Tibial nerve (tissue), 4 donors: ENCODE data around the gene NIT2.
"Not testable (repeated sequence)": the region's sequence is repeated elsewhere in the genome, so short reads cannot be mapped to it uniquely, and the experiment has no call there.

Source experiments
- EP300 ChIP-seq, 2 donors: sonication (generic); formaldehyde crosslinking; IDR thresholded peaks; one replicate each; pipeline ENCODE4 v1.6.1; 2017; ENCODE audit warnings: antibody characterized with exemption in 2 of 2, mild to moderate bottlenecking in 1 of 2
- POLR2A ChIP-seq, 2 donors: fragments of 450-650 bp; IDR thresholded peaks; one replicate each; pipeline ENCODE4 v1.6.1; 2017; ENCODE audit warnings: antibody characterized with exemption in 2 of 2, mild to moderate bottlenecking in 2 of 2, moderate library complexity in 2 of 2
- TF ChIP-seq, protein P1 (sequence below), 5 experiments: fragments of 200-600 bp in 3 of 5; fragments of 450-650 bp in 2 of 5; sonication (generic) in 3 of 5; IDR thresholded peaks; one replicate each; pipeline ENCODE4 v1.5.1; 2016 to 2019; ENCODE audit warnings: antibody characterized with exemption in 5 of 5, mild to moderate bottlenecking in 3 of 5, moderate library complexity in 2 of 5

GRCh38 chr3:100336229-100336628 lies 1.7 kb downstream of the NIT2 start:
- TF ChIP-seq, protein P1, sequence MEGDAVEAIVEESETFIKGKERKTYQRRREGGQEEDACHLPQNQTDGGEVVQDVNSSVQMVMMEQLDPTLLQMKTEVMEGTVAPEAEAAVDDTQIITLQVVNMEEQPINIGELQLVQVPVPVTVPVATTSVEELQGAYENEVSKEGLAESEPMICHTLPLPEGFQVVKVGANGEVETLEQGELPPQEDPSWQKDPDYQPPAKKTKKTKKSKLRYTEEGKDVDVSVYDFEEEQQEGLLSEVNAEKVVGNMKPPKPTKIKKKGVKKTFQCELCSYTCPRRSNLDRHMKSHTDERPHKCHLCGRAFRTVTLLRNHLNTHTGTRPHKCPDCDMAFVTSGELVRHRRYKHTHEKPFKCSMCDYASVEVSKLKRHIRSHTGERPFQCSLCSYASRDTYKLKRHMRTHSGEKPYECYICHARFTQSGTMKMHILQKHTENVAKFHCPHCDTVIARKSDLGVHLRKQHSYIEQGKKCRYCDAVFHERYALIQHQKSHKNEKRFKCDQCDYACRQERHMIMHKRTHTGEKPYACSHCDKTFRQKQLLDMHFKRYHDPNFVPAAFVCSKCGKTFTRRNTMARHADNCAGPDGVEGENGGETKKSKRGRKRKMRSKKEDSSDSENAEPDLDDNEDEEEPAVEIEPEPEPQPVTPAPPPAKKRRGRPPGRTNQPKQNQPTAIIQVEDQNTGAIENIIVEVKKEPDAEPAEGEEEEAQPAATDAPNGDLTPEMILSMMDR (IDR thresholded peaks at IDR 0.05), result not testable (repeated sequence)
- not testable (repeated sequence) for TF ChIP-seq EP300, POLR2A (IDR thresholded peaks at IDR 0.05)
